Thoracic aorta (tissue), 2 donors: Measurements from ENCODE around the gene ZNF547. TPM values are rescaled to one million over a fixed set of nuclear protein-coding genes. Genes with fewer than 3 reads are reported as not detected.
"Not testable (repeated sequence)": the region's sequence is repeated elsewhere in the genome, so short reads cannot be mapped to it uniquely, and the experiment has no call there.

Source experiments
- ATAC-seq: fragments of 150-250 bp; one replicate; pipeline ENCODE4 v1.8.0; 2017; ENCODE audit warnings: low read depth; ENCODE audit not compliant: insufficient number of reproducible peaks, low FRiP score
- DNase-seq: peaks from one replicate; pipeline ENCODE4 v3.0.0-alpha.2; 2020; ENCODE audit warnings: low spot score
- H3K27ac ChIP-seq, 2 donors: fragments of 200-600 bp; sonication (generic); 1 replicate in 1 of 2; 2 replicates in 1 of 2; pipeline ENCODE4 v1.5.1; 2016; ENCODE audit warnings: mild to moderate bottlenecking in 2 of 2, moderate library complexity in 2 of 2
- H3K27me3 ChIP-seq: fragments of 200-600 bp; sonication (generic); replicated peaks from 2 replicates; pipeline ENCODE4 v1.6.0; 2016; ENCODE audit warnings: mild to moderate bottlenecking; ENCODE audit not compliant: insufficient read depth
- H3K36me3 ChIP-seq: fragments of 200-600 bp; sonication (generic); one replicate; pipeline ENCODE4 v1.5.1; 2016
- H3K4me1 ChIP-seq, 2 donors: fragments of 200-600 bp; sonication (generic); 1 replicate in 1 of 2; 2 replicates in 1 of 2; pipeline versions ENCODE4 v1.5.1 to v1.6.0; 2016; ENCODE audit warnings: low read depth in 2 of 2, mild to moderate bottlenecking in 1 of 2; ENCODE audit not compliant: control insufficient read depth in 1 of 2
- H3K4me3 ChIP-seq: fragments of 200-600 bp; sonication (generic); 2 replicates; pipeline ENCODE4 v1.5.1; 2016; ENCODE audit warnings: mild to moderate bottlenecking
- H3K9me3 ChIP-seq: fragments of 200-600 bp; sonication (generic); 2 replicates; pipeline ENCODE4 v1.5.1; 2016
- total RNA-seq, 2 donors: library from RNA; depleted of rRNA; stranded (reverse); fragments of >200 nt; gene quantifications; one replicate each; pipeline versions ENCODE4 v1.1.0 to v1.2.3, GENCODE V29; 2016
- TF ChIP-seq, protein P1 (sequence below): fragments of 200-600 bp; sonication (generic); IDR thresholded peaks from one replicate; pipeline ENCODE4 v1.5.1; 2019; ENCODE audit warnings: antibody characterized with exemption

ZNF547 gene
- total RNA-seq, 2 donors from 2014 or later = 0.68 to 3.4 TPM

- Histone ChIP-seq H3K9me3 (peaks cover 8% of the 10 kb centered on the region), H3K27ac (no peak overlapping the region), H3K27me3 (no peaks in the 10 kb centered on the region), H3K36me3 (peaks cover 7% of the 10 kb centered on the region), H3K4me3 (no peak overlapping the region), H3K4me1 (peaks cover 0 to 15% of the 10 kb centered on the region in 2 donors)
- TF ChIP-seq, protein P1, sequence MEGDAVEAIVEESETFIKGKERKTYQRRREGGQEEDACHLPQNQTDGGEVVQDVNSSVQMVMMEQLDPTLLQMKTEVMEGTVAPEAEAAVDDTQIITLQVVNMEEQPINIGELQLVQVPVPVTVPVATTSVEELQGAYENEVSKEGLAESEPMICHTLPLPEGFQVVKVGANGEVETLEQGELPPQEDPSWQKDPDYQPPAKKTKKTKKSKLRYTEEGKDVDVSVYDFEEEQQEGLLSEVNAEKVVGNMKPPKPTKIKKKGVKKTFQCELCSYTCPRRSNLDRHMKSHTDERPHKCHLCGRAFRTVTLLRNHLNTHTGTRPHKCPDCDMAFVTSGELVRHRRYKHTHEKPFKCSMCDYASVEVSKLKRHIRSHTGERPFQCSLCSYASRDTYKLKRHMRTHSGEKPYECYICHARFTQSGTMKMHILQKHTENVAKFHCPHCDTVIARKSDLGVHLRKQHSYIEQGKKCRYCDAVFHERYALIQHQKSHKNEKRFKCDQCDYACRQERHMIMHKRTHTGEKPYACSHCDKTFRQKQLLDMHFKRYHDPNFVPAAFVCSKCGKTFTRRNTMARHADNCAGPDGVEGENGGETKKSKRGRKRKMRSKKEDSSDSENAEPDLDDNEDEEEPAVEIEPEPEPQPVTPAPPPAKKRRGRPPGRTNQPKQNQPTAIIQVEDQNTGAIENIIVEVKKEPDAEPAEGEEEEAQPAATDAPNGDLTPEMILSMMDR = no peak
- DNase-seq (no peak), ATAC-seq (no peak)
Observed at GRCh38 chr19:57366776-57367175, 3.4 kb downstream of the ZNF547 start.

DNA sequence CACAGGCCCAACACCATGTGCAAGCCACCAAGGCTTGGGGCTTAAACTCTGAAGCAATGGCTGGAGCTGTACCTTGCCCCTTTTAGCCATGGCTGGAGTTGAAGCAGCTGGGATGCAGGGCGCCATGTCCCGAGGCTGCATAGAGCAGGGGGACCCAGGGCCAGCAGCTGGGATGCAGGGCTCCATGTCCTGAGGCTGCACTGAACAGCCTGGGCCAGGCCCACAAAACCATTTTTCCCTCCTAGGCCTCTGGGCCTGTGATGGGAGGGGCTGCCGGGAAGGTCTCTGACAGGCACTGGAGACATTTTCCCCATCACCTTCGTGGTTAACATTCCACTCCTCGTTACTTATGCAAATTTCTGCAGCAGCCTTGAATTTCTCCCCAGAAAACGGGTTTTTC lies 10.8 kb downstream of the ZNF547 start:
- Histone ChIP-seq H3K27ac (no peak overlapping the region), H3K27me3 (no peaks in the 10 kb centered on the region), H3K36me3 (peaks cover 62% of the 10 kb centered on the region), H3K9me3 (peaks cover 36% of the 10 kb centered on the region), H3K4me3 (no peak overlapping the region), H3K4me1 (no peaks in the 10 kb centered on the region)
- TF ChIP-seq, protein P1 = no peak
- no peak for ATAC-seq
- no peak for DNase-seq

- Histone ChIP-seq H3K36me3 (peaks cover 62% of the 10 kb centered on the region), H3K9me3 (peaks cover 40% of the 10 kb centered on the region)
- H3K27ac ChIP-seq, ATAC-seq, H3K4me1 ChIP-seq, H3K27me3 ChIP-seq, DNase-seq, H3K4me3 ChIP-seq: not testable (repeated sequence)
Observed at GRCh38 chr19:57374647-57375046, 11.3 kb downstream of the ZNF547 start.

GRCh38 chr19:57376151-57376550 lies 12.8 kb downstream of the ZNF547 start:
- Histone ChIP-seq H3K36me3 (peaks cover 58% of the 10 kb centered on the region), H3K9me3 (peaks cover 43% of the 10 kb centered on the region), H3K27ac (no peak overlapping the region), H3K4me1 (no peaks in the 10 kb centered on the region), H3K4me3 (no peak overlapping the region), H3K27me3 (no peaks in the 10 kb centered on the region)
- ATAC-seq (no peak), DNase-seq (no peak)
- TF ChIP-seq, protein P1 = no peak

GRCh38 chr19:57377498-57378146 lies 14.3 kb downstream of the ZNF547 start:
- TF ChIP-seq, protein P1 = no peak
- no peak overlapping the region for H3K27ac ChIP-seq
- peaks cover 43% of the 10 kb centered on the region for H3K9me3 ChIP-seq
- H3K27me3 ChIP-seq = no peaks in the 10 kb centered on the region
- peaks cover 47% of the 10 kb centered on the region for H3K36me3 ChIP-seq
- DNase-seq = no peak
- no peak for ATAC-seq
- H3K4me1 ChIP-seq = no peaks in the 10 kb centered on the region
- no peak overlapping the region for H3K4me3 ChIP-seq

GRCh38 chr19:57380923-57381322 lies 17.6 kb downstream of the ZNF547 start:
- H3K27me3 ChIP-seq = no peaks in the 10 kb centered on the region
- no peaks in the 10 kb centered on the region for H3K4me1 ChIP-seq
- H3K36me3 ChIP-seq = peaks cover 25% of the 10 kb centered on the region
- DNase-seq (no peak), ATAC-seq (no peak)
- peaks cover 35% of the 10 kb centered on the region for H3K9me3 ChIP-seq
- no peak overlapping the region for H3K4me3 ChIP-seq
- H3K27ac ChIP-seq = no peak overlapping the region
- TF ChIP-seq, protein P1 = no peak
